ENCODE measurements around the gene IMP3. TPM values are rescaled to one million over a fixed set of nuclear protein-coding genes. Genes with fewer than 3 reads are reported as not detected.
A peak's percentile ranks its signal among the peaks of the same experiment; 100 is the strongest.

Gene IMP3
- total RNA-seq, 1 donor from 2014 or later, result 48.4 TPM

GRCh38 chr15:75671730-75672602, 31.9 kb upstream of the IMP3 start:
- no peaks in the 10 kb centered on the region for H3K36me3 ChIP-seq (ENCODE audit: insufficient read depth, low read length)
- H3K9me3 Mint-ChIP-seq (ENCODE audit: unreplicated experiment), result no peaks in the 10 kb centered on the region
- peaks cover 39% of the 10 kb centered on the region for H3K4me1 Mint-ChIP-seq (ENCODE audit: low read depth, unreplicated experiment)

GRCh38 chr15:75669879-75670212, 29.8 kb upstream of the IMP3 start:
- Histone ChIP-seq H3K36me3 (ENCODE audit: insufficient read depth, low read length) (no peaks in the 10 kb centered on the region), H3K4me2 (ENCODE audit: low read length) (peak overlapping the region; percentile 5), H3K4me3 (ENCODE audit: insufficient read depth, low read depth, low read length) (no peak overlapping the region), H2AFZ (ENCODE audit: low read depth, low read length) (no peak overlapping the region), H3K9ac (ENCODE audit: low read length) (peak overlapping the region; percentile 30), H4K20me1 (ENCODE audit: insufficient read depth, low read length) (no peaks in the 10 kb centered on the region), H3K79me2 (ENCODE audit: insufficient read depth, low read length) (peaks cover 7% of the 10 kb centered on the region), H3K27ac (ENCODE audit: low read depth, low read length) (peak overlapping the region; percentile 52), H3K4me1 (ENCODE audit: insufficient read depth, low read length) (peaks cover 71% of the 10 kb centered on the region), H3K9me3 (ENCODE audit: insufficient read depth, low read depth, low read length) (no peaks in the 10 kb centered on the region), H3K27me3 (ENCODE audit: insufficient read depth, low read length) (no peaks in the 10 kb centered on the region)
- DNase-seq (ENCODE audit: low read depth) (no peak), FAIRE-seq (no peak)
- peak overlapping the region; percentile 66 for H3K27ac Mint-ChIP-seq (ENCODE audit: unreplicated experiment)
- peak overlapping the region; percentile 14 for H3K4me3 Mint-ChIP-seq (ENCODE audit: unreplicated experiment)
- peaks cover 8% of the 10 kb centered on the region for H3K36me3 Mint-ChIP-seq (ENCODE audit: low read depth, unreplicated experiment)
- peaks cover 48% of the 10 kb centered on the region for H3K4me1 Mint-ChIP-seq (ENCODE audit: low read depth, unreplicated experiment)
- H3K27me3 Mint-ChIP-seq (ENCODE audit: low read depth, unreplicated experiment), result no peaks in the 10 kb centered on the region
- no peaks in the 10 kb centered on the region for H3K9me3 Mint-ChIP-seq (ENCODE audit: unreplicated experiment)
- TF ChIP-seq CTCF (IDR thresholded peaks at IDR 0.05; ENCODE audit: insufficient read depth, low read depth, low read length) (no peak), EZH2 (IDR thresholded peaks at IDR 0.05; ENCODE audit: insufficient read depth, low read length) (no peak)

More at GRCh38 chr15:75671730-75672602, 31.9 kb upstream of the IMP3 start:
- Histone ChIP-seq H3K27me3 (ENCODE audit: insufficient read depth, low read length) (no peaks in the 10 kb centered on the region), H3K9me3 (ENCODE audit: insufficient read depth, low read depth, low read length) (no peaks in the 10 kb centered on the region), H3K4me1 (ENCODE audit: insufficient read depth, low read length) (peaks cover 56% of the 10 kb centered on the region), H3K27ac (ENCODE audit: low read depth, low read length) (peak overlapping the region; percentile 96), H4K20me1 (ENCODE audit: insufficient read depth, low read length) (no peaks in the 10 kb centered on the region), H3K79me2 (ENCODE audit: insufficient read depth, low read length) (peaks cover 7% of the 10 kb centered on the region), H2AFZ (ENCODE audit: low read depth, low read length) (no peak overlapping the region), H3K4me3 (ENCODE audit: insufficient read depth, low read depth, low read length) (no peak overlapping the region), H3K4me2 (ENCODE audit: low read length) (peak overlapping the region; percentile 81), H3K9ac (ENCODE audit: low read length) (peak overlapping the region; percentile 91)
- FAIRE-seq, result no peak
- Mint-ChIP-seq H3K36me3 (ENCODE audit: low read depth, unreplicated experiment) (peaks cover 8% of the 10 kb centered on the region), H3K27me3 (ENCODE audit: low read depth, unreplicated experiment) (no peaks in the 10 kb centered on the region), H3K4me3 (ENCODE audit: unreplicated experiment) (no peak overlapping the region), H3K27ac (ENCODE audit: unreplicated experiment) (peak overlapping the region; percentile 51)
- DNase-seq (ENCODE audit: low read depth), result peak; percentile 44
- TF ChIP-seq EZH2 (IDR thresholded peaks at IDR 0.05; ENCODE audit: insufficient read depth, low read length) (no peak), CTCF (IDR thresholded peaks at IDR 0.05; ENCODE audit: insufficient read depth, low read depth, low read length) (no peak)
